ENCODE data around the gene ZMIZ1.

DNA sequence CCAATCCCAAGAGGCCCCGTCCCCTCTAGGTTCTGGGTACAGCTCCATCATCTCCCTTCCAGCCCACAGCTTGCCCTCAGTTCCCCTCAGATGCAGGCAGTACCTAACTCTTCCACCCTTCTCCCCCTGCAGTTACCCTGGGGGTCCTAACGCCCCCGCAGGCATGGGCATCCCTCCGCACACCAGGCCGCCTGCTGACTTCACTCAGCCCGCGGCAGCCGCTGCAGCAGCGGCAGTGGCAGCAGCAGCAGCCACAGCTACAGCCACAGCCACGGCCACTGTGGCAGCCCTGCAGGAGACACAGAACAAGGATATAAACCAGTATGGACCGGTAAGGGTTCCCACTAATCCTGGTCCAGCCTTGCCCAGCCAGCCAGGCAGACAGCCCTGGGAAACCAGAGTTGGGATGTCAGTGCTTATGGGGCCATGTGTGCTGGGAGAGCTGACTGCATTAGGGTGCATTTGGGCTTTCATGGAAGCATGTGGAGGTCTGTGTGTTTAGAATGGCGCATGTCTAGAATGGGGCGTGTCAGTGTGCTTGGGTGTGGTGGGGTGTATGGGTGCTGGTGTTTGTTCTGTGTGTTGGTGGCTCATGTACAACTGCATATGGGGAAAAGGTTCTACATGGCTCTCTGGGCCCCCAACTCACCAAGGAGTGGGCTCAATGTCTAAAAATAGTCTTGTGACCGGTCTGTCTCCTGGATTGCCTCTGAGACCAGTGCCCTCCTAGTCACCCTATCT, 223.4 kb downstream of the ZMIZ1 start:
- TF ChIP-seq EGR1 (IDR thresholded peaks at IDR 0.05; ENCODE audit: low read depth) (no peak), CTCF (IDR thresholded peaks at IDR 0.05 in 2 of 3, conservative IDR thresholded peaks at IDR 0.05 in 1 of 3; ENCODE audit: borderline replicate concordance in 1 of 3, insufficient read depth in 1 of 3, low read depth in 2 of 3, low read length in 2 of 3) (no peak), POLR2AphosphoS5 (IDR thresholded peaks at IDR 0.05; ENCODE audit: low read depth, low read length) (no peak), RAD21 (IDR thresholded peaks at IDR 0.05; ENCODE audit: low read depth) (no peak), REST (IDR thresholded peaks at IDR 0.05; ENCODE audit: low read depth) (no peak), ZNF274 (IDR thresholded peaks at IDR 0.05; ENCODE audit: low read depth, low read length) (no peak), JUND (IDR thresholded peaks at IDR 0.05) (no peak), EZH2 (IDR thresholded peaks at IDR 0.05) (no peak), SIN3A (IDR thresholded peaks at IDR 0.05; ENCODE audit: low read depth) (no peak), ZFX (IDR thresholded peaks at IDR 0.05) (no peak), POLR2A (IDR thresholded peaks at IDR 0.05; ENCODE audit: borderline replicate concordance, extremely low read depth, insufficient read depth, insufficient read length) (no peak)
- TF ChIP-seq, protein P1, sequence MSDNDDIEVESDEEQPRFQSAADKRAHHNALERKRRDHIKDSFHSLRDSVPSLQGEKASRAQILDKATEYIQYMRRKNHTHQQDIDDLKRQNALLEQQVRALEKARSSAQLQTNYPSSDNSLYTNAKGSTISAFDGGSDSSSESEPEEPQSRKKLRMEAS (IDR thresholded peaks at IDR 0.05), result no peak
